ENCODE results near the gene MLIP. TPM values are rescaled to one million over a fixed set of nuclear protein-coding genes. Genes with fewer than 3 reads are reported as not detected.

MLIP gene
- total RNA-seq, 4 donors from 2014 or later, result 0.54 to 0.62 TPM; not detected in 2

DNA sequence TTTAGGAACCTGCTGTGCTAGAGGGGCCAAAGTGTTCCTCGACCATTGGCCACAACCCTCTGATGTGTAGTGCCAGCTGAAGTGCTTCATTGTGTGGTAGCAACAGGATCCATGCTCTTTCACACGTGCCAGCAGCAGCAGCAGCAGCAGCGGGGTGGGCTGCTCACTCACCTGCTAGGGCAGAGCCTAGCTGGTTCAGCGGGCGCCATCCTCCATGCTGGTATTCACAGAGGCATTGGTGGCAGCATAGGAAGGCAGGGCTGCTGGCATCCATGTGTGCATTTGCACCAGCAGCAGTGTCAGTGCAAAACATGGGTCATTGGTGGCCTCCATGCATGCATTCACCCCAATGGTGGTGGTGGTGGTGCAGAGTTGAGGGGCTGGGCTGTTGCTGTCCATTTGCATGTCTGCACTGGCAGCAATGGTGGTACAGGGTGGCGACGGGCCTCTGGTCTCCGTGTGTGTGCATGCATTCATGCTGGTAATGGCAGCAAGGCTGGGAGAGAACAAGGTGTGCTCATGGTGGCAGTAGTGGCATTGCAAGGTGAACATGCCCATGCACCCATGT lies 183.8 kb downstream of the MLIP start:
- no peak overlapping the region for H3K4me3 ChIP-seq
- ATAC-seq, result no peak
- TF ChIP-seq CTCF (IDR thresholded peaks at IDR 0.05) (no peak), POLR2AphosphoS5 (IDR thresholded peaks at IDR 0.05) (no peak), POLR2A (IDR thresholded peaks at IDR 0.05) (no peak), EP300 (IDR thresholded peaks at IDR 0.05) (no peak)
- H3K4me1 ChIP-seq, result no peaks in the 10 kb centered on the region
- no peaks in the 10 kb centered on the region for H3K27me3 ChIP-seq
- H3K9me3 ChIP-seq, result no peaks in the 10 kb centered on the region
- H3K36me3 ChIP-seq, result no peaks in the 10 kb centered on the region
- 90% methylated on average over 2 of the region's 8 CpGs; no CpG with 5 or more reads in 1 of the 2 donors for WGBS, 2 donors (ENCODE audit: low coverage in 1 of 2)
- H3K27ac ChIP-seq, result no peak overlapping the region

GRCh38 chr6:54299542-54300269 lies 188.5 kb downstream of the MLIP start:
- no peak overlapping the region for H3K4me3 ChIP-seq
- no peaks in the 10 kb centered on the region for H3K27me3 ChIP-seq
- no peak for ATAC-seq
- 77 to 84% methylated on average over 1 to 2 of the region's 2 CpGs for WGBS, 2 donors (ENCODE audit: low coverage in 1 of 2)
- H3K4me1 ChIP-seq, result no peaks in the 10 kb centered on the region
- H3K36me3 ChIP-seq, result no peaks in the 10 kb centered on the region
- no peak overlapping the region for H3K27ac ChIP-seq
- no peaks in the 10 kb centered on the region for H3K9me3 ChIP-seq
- no peak for TF ChIP-seq EP300 (IDR thresholded peaks at IDR 0.05)

DNA sequence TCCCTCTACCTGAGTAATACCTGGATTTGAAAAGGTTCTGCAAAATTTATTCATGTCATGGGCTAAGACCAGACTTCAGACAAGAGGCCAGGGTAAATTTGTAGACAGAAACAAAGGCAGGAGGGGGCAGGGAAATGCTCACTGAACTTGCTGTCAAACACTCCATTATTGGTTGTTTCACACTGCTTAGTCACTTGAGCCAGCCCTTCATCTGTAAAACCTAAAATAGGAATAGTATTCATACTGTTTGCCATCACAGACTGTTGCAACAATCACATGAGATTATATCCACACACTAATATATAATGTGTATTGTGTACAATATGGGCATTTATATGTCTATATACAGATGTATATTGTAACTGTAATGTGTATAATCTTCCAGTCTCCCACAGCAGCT lies 190.5 kb downstream of the MLIP start:
- Histone ChIP-seq H3K4me3 (no peak overlapping the region), H3K4me1 (no peaks in the 10 kb centered on the region), H3K27me3 (no peaks in the 10 kb centered on the region), H3K27ac (no peak overlapping the region), H3K9me3 (no peaks in the 10 kb centered on the region), H3K36me3 (no peaks in the 10 kb centered on the region)
- ATAC-seq, result no peak
- no peak for TF ChIP-seq CTCF (IDR thresholded peaks at IDR 0.05)
- no peak for TF ChIP-seq POLR2AphosphoS5 (IDR thresholded peaks at IDR 0.05)

GRCh38 chr6:54307439-54307910 lies 196.2 kb downstream of the MLIP start:
- H3K4me1 ChIP-seq, result no peaks in the 10 kb centered on the region
- no peaks in the 10 kb centered on the region for H3K27me3 ChIP-seq
- TF ChIP-seq POLR2A (IDR thresholded peaks at IDR 0.05) (no peak), POLR2AphosphoS5 (IDR thresholded peaks at IDR 0.05) (no peak), CTCF (IDR thresholded peaks at IDR 0.05) (no peak), EP300 (IDR thresholded peaks at IDR 0.05) (no peak)
- H3K36me3 ChIP-seq, result no peaks in the 10 kb centered on the region
- 83 to 85% methylated on average over 1 to 2 of the region's 2 CpGs for WGBS, 2 donors (ENCODE audit: low coverage in 1 of 2)
- H3K4me3 ChIP-seq, result no peak overlapping the region
- no peak overlapping the region for H3K27ac ChIP-seq
- no peak for ATAC-seq
- H3K9me3 ChIP-seq, result no peaks in the 10 kb centered on the region

DNA sequence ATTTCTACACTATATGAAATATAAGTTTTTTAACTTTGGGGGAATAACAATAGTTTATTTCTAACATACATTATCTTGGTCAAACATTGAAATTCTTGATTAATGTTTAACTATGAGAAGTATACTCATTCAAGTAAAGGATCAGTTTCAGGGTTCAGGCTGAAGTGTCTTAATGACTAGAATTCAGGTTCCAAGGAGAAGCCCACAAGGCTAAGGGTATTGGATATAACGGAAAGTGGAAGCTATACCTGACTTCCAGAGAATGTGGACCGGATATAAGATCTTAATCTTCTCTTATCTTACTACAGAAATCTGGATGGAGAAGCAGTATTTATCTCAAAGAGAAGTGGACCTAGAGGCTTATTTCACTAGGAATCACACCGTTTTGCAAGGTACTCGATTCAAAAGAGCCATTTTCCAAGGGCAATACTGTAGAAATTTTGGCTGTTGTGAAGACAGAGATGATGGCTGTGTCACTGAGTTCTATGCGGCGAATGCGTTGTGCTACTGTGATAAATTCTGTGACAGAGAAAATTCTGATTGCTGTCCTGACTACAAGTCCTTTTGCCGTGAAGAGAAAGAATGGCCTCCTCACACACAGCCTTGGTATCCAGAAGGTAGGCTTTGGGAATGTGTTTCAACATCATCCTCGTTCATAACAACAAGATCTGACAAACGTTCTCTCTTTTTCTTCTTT lies 197.2 kb downstream of the MLIP start, which contains the start of gene TINAG:
Gene TINAG (plus strand): TSS at position 153 of the 697 bp plus-strand sequence. CDS start 110 bp downstream, at position 263.
- Histone ChIP-seq H3K27me3 (no peaks in the 10 kb centered on the region), H3K36me3 (no peaks in the 10 kb centered on the region), H3K4me1 (no peaks in the 10 kb centered on the region), H3K9me3 (no peaks in the 10 kb centered on the region), H3K27ac (no peak within 1 kb of the TSS), H3K4me3 (no peak within 1 kb of the TSS)
- TF ChIP-seq EP300 (IDR thresholded peaks at IDR 0.05) (no peak), POLR2A (IDR thresholded peaks at IDR 0.05) (no peak), POLR2AphosphoS5 (IDR thresholded peaks at IDR 0.05) (no peak), CTCF (IDR thresholded peaks at IDR 0.05) (no peak)
- no peak for ATAC-seq
- WGBS, 2 donors (ENCODE audit: low coverage in 1 of 2), result 83 to 87% methylated on average over 9 to 10 of the region's 10 CpGs

All from gastroesophageal sphincter (tissue), 4 donors.